ENCODE data around the gene FABP3.

DNA sequence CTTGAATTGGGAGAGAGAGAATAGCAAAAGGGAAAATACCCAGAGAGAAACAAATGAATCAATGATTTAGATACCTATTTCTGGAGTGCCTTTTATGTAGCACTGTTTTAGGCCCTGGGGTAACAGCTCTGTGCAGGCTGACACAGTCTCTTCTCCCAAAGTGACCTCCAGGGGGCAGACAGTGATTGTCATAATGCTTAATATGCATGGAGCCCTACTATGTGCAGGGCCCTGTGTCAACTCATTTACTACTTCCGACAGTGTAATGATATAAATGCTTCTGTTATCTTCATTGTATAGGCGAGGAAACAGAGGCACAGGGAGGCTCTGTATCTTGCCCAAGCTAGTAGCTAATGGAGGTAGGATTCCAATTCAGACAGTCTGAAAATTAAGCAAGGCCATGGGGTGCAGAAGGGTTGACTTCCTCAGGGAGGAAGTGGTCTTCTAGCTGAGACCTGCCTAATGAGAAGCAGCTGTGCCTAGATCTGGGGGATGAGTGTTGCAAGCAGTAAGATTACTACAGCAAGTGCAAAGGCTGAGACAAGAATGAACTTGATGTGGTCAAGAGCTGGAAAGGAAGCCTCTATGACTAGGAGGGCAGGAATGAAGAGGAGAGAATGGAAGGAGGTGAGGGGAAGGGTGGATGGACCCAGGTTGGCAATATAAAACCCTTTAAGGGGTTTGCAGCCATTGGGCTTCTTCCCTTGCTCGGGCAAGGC is 23.9 kb upstream of the FABP3 start:
- TF ChIP-seq, protein P1, sequence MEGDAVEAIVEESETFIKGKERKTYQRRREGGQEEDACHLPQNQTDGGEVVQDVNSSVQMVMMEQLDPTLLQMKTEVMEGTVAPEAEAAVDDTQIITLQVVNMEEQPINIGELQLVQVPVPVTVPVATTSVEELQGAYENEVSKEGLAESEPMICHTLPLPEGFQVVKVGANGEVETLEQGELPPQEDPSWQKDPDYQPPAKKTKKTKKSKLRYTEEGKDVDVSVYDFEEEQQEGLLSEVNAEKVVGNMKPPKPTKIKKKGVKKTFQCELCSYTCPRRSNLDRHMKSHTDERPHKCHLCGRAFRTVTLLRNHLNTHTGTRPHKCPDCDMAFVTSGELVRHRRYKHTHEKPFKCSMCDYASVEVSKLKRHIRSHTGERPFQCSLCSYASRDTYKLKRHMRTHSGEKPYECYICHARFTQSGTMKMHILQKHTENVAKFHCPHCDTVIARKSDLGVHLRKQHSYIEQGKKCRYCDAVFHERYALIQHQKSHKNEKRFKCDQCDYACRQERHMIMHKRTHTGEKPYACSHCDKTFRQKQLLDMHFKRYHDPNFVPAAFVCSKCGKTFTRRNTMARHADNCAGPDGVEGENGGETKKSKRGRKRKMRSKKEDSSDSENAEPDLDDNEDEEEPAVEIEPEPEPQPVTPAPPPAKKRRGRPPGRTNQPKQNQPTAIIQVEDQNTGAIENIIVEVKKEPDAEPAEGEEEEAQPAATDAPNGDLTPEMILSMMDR (conservative IDR thresholded peaks at IDR 0.05 in 1 of 2, IDR thresholded peaks at IDR 0.05 in 1 of 2; ENCODE audit: low read depth in 1 of 2, low read length in 2 of 2), result peak; percentile 39 to 50
- no peak for TF ChIP-seq EZH2 (IDR thresholded peaks at IDR 0.05; ENCODE audit: low read length, missing control alignments)

Measured in fibroblast of lung (primary cell).